CD4-positive, alpha-beta T cell treated with Interleukin-15 for 4 hours (primary cell): ENCODE data around the gene C9orf50.
"Not testable (repeated sequence)": the region's sequence is repeated elsewhere in the genome, so short reads cannot be mapped to it uniquely, and the experiment has no call there.

Experiments
- DNase-seq: peaks from one replicate; pipeline ENCODE4 v3.0.0-alpha.2; 2020; ENCODE audit warnings: low spot score

Gene C9orf50

GRCh38 chr9:129610473-129611306 lies 10.2 kb downstream of the C9orf50 start:
- DNase-seq, result peak; percentile 73

GRCh38 chr9:129610213-129610472 lies 10.8 kb downstream of the C9orf50 start:
- peak; percentile 21 for DNase-seq

- DNase-seq, result peak; percentile 85
Measured at GRCh38 chr9:129609486-129610212, 11.3 kb downstream of the C9orf50 start.

GRCh38 chr9:129608561-129609481 lies 12.1 kb downstream of the C9orf50 start:
- no peak for DNase-seq

- DNase-seq, result no peak
Measured at GRCh38 chr9:129607027-129607387, 13.9 kb downstream of the C9orf50 start.

GRCh38 chr9:129606161-129607026 lies 14.5 kb downstream of the C9orf50 start:
- DNase-seq, result no peak

- no peak for DNase-seq
Measured at GRCh38 chr9:129604766-129605163, 16.1 kb downstream of the C9orf50 start.

DNA sequence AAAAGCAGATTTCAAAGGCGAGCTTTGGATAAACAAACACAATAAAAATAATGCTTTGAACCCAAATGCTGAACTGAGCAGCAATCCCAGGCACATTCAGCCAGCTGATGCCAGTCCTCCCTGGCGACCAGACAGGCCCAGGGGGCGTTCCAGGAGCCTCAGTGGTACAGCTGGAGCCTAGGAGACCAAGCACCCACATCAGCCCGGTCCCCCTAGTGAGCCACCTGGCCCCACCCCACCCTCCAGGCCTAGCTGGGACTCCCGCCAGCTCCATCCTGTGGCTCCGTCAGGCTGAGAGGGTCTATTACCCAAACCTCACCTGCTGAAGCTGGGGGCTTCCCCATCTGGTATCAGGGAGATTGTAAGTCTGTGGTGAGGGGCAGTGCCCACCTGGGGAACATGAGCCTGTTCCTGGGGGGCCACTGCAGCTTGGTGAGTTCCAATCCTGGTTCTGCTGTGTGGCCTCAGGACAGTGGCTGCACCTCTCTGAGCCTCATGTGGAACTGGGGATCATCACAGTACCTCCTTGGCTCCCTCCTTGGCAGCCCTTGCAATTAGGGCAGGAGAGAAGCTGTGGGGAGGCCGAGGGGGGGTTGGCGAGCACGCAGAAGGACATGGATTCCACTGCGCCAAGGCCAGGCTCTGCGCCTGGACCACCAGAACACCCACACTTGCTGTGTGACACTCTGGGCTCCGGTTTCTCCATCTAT lies 16.7 kb downstream of the C9orf50 start:
- no peak for DNase-seq

GRCh38 chr9:129602598-129603415 lies 18.1 kb downstream of the C9orf50 start:
- DNase-seq, result no peak

DNA sequence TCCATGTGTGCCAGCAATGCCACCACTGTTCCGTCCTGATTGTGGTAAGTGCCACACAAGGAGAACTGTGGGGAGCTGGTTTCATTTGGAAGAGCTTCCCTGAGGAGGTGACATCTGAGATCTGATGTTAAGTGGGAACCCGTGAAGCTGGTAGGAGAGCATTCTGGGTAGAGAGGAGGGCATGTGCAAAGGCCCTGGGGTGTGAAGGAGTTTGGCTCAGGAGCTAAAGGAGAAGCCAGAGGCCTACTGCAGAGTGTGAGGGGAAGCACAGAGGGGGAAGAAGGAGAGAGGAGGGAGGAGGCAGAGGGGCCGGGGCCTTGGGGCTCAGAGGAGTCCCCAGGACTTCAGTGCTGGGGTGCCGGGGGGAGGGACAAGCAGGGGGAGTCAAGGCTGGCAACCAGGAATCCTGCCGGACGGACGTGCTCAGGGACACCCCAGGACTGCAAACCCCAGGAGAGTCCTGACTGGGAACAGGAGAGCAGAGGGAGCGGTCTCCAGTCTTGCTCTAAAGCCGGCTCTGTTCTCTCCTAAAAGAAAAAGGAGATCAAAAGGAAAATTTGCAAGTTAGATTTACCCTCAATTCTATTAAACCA lies 19.7 kb downstream of the C9orf50 start:
- DNase-seq, result no peak

GRCh38 chr9:129598089-129598596 lies 22.8 kb downstream of the C9orf50 start:
- no peak for DNase-seq

- DNase-seq, result no peak
Measured at GRCh38 chr9:129597355-129598088, 23.4 kb downstream of the C9orf50 start.

DNA sequence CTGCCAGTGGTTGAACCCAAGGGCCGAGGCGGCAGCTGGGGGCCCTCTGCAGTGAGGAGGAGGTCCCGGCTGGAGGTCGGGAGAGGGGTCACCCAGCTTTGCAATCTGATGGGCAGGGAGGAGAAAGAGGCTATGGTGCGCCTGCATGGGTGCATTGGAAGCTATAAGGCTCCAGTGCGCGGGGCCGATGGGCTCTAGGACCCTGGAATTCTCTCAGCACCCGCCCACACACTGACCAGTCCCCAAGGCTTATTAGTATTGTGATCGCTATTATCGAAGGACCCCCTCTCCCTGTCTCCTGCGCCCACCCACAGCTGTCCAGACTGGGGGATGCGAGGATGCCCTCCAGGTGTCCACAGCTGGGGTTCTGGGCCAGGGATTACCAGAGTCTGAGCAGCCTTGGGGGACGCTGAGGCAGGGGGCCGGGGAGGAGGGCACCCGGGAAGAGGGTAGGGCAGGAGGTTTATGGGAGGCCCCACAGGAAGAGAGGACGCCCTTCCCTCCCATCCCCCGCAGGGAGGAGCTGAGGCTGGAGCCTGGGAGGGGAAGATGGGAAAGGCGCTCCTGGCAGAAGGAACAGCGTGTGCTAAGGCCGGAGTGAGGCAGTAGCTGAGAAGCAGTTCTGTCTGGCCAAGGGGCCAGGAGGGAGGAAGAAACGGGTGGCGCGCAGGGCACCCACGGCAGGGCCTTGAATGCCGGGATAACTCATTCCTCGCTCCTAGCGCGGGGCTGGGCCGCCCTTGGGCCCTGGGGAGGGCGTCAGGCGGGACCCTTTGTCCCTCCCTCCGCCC lies 24.2 kb downstream of the C9orf50 start:
- DNase-seq, result no peak

DNA sequence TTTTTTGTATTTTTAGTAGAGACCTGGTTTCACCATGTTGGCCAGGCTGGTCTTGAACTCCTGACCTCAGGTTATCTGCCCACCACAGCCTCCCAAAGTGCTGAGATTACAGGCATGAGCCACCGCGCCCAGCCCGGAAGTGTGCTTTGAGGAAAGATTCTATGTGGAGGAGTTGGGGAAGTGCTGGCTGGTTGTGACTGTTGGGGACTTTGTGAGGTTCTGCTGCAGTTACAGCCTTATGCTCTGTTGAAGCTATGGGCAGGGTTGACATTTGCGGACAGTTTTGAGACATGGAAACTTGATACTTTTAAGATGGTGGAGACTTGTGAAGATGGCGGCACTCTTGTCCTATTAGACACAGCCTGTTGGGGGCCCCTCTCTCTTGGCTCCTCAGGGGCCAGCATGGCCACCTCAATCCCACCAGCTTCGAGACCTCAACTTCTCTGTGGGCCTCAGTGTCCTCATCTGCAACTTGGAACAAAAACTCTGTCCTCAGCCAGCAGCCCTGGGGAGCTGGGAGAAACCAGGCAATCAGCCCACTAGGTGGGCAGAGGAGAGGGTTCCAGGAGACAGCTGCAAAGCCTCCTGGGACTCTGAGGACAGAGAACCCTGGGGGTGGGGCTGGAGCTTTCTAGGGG lies 24.9 kb downstream of the C9orf50 start:
- DNase-seq, result no peak

GRCh38 chr9:129595311-129595741 lies 25.6 kb downstream of the C9orf50 start:
- no peak for DNase-seq

DNA sequence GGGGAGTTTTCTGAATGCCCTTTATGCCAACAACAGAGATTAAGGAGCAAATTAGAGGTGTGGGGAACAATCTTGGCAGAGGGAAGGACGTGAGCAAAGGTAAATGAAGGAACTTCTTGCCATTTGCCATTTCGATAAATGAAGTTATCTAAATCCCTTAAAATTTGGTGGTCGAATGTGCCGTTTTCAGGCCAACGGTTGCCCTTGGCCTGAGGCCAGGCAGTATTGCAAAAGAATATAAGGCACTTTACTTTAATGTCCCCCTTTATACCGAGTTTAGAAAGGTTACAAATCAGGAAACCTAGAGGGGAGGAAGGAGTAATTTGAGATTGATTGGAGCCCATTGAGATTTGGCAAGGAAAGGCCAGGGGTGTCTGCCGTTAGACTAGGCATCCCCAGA lies 26.3 kb downstream of the C9orf50 start:
- no peak for DNase-seq

DNA sequence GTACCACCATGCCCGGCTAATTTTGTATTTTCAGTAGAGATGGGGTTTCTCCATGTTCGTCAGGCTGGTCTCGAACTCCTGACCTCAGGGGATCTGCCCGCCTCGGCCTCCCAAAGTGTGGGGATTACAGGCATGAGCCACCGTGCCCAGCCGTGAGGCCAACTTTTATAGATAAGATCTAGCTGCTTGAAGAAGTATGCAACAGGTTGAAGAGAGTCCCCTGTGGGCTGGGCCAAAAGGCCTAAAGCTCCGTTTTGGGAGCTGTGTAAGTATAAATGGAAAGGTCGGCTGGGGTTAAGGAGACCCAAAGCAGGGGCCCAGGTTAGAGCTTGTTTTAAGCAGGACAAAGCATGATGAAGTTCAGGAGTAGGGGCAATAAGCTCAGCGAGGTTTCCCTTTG lies 28.1 kb downstream of the C9orf50 start:
- not testable (repeated sequence) for DNase-seq
